Activated naive CD4-positive, alpha-beta T cell treated with anti-CD3 and anti-CD28 coated beads, Interleukin-2, amount 50 U/mL, for 72 hours (primary cell): Measurements from ENCODE around the gene MTARC2. TPM values are rescaled to one million over a fixed set of nuclear protein-coding genes. Genes with fewer than 3 reads are reported as not detected.

Experiments used
- ATAC-seq, 2 donors: fragments of 150-1000 bp; cut with Tn5 transposase; 2 replicates each; pipeline ENCODE4 v1.10.0; 2021; ENCODE audit warnings: mild to moderate bottlenecking in 2 of 2, moderate library complexity in 2 of 2
- DNase-seq, 2 donors: peaks; one replicate each; pipeline ENCODE4 v3.0.0; 2021 to 2022; ENCODE audit warnings: low spot score in 2 of 2
- H3K27ac Mint-ChIP-seq, 2 donors: one replicate each; pipeline ENCODE4 v1.8.0; 2022; ENCODE audit warnings: mild to moderate bottlenecking in 2 of 2, mixed read lengths in 2 of 2
- H3K36me3 Mint-ChIP-seq, 2 donors: one replicate each; pipeline ENCODE4 v1.8.0; 2022; ENCODE audit warnings: mixed read lengths in 2 of 2
- H3K9me3 Mint-ChIP-seq, 2 donors: one replicate each; pipeline ENCODE4 v1.8.0; 2022; ENCODE audit warnings: mixed read lengths in 2 of 2
- total RNA-seq, 2 donors: library from RNA; stranded (reverse); gene quantifications; one replicate each; pipeline ENCODE4 v1.2.3, GENCODE V29; 2022

The MTARC2 gene
- total RNA-seq, 2 donors from 2014 or later, result not detected

DNA sequence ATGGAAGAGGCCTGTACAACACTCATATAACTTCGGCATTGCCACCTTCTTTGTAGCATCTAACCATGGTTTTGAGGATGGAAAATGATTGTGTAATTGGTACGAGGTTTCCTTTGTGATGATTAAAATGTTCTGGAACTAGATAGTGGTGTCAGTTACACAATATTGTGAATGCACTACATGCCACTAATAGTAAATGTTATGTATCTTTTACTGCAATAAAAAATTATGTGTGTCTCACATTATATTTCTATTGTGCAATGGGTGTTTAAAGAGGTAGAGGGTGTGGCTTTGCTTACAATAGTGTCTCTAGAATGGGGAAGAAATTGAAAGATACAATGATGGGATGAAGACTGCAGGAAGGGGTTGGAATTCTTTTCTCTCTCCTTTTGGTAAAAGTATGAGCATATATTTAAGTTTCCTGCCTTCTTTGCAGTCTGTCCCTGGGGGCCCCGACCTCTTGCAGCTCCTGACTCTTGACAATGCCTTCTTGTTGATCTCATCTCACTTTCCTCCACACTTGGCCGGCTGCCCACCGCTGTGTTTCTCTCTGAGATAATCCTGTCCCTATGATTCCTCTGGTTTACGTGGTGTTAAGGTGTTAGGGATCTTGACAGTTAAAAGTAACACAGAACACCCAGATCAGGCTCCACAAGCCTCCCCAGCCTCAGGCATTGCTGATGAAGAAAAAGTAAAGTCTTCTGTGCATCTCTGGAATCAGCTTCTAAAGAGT is 77.9 kb downstream of the MTARC2 start:
- no peak overlapping the region for H3K27ac Mint-ChIP-seq
- H3K36me3 Mint-ChIP-seq, result no peaks in the 10 kb centered on the region
- ATAC-seq (no peak), DNase-seq (no peak)
- no peaks in the 10 kb centered on the region for H3K9me3 Mint-ChIP-seq

DNA sequence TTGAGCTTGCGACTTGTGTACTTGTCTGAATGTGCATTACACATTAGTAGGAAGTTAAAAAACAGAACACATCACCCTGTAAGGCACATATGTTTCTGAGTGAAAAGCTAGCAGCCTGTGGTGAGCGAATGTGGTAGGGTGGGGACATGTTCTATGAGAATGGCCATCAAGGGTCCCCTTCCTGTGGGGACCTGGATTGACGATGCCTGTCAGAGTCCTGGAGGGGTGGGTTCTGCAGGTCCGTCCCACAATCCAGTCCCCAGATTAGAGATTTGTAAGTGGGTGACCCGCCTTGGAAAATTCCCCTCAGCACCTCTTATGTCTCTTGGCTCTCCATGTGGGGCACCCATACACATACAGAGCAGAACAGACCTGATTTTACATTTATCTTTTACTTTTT is 78.6 kb downstream of the MTARC2 start:
- Mint-ChIP-seq H3K9me3 (no peaks in the 10 kb centered on the region), H3K36me3 (no peaks in the 10 kb centered on the region), H3K27ac (no peak overlapping the region)
- DNase-seq, result no peak
- ATAC-seq, result no peak

DNA sequence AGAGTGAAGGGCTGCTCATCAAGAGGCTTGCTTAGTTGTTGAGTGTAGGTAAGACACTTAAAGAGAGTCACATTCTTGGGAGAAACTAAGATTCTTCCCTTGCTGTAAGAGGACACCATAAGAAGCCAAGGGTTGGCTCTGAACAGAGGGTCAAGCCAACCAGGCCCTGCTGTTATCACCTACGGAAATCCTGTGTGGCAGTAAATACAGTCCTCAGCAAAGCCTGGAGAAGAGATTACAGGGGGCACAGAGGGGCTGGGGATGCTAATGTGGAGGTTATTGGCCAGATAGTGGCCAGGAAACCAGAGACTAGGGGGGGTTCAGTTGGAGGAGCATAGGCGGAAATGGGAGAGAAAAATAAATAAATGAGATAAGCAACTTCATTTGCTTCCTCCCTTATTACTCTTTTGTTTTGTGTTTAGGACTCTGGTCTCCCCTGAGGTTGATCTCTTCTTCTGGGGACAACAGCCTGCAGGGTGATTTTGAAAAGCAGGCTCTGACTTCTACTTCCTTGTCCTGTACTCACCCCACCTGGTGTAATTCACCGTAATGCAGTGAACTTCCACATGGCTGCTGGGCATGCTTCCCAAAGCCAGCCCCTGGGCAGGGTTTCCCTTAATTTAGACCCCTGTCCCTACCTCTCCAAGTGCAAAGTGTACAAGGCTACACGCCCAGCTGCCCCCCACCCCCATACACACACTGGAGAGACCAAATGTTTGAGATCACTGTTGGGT is 79.5 kb downstream of the MTARC2 start:
- no peaks in the 10 kb centered on the region for H3K36me3 Mint-ChIP-seq
- H3K9me3 Mint-ChIP-seq, result no peaks in the 10 kb centered on the region
- DNase-seq, result no peak
- no peak overlapping the region for H3K27ac Mint-ChIP-seq
- ATAC-seq, result no peak

DNA sequence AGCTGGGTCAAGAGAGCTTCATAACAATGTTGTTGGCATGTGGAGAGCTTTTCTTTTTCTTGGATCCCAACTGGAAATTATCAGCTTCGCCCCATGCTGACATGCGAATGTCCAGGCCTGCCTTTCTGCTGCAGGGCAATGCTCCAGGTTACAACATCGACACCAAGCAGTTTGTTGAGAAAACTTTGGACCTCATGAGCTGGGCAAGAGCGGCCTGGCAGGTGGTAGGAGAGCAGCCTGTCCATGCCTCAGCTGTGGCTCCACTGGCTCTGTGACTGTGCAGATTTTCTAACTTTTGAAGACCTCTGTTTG is 80.0 kb downstream of the MTARC2 start:
- ATAC-seq (no peak), DNase-seq (no peak)
- Mint-ChIP-seq H3K9me3 (no peaks in the 10 kb centered on the region), H3K36me3 (no peaks in the 10 kb centered on the region), H3K27ac (no peak overlapping the region)

DNA sequence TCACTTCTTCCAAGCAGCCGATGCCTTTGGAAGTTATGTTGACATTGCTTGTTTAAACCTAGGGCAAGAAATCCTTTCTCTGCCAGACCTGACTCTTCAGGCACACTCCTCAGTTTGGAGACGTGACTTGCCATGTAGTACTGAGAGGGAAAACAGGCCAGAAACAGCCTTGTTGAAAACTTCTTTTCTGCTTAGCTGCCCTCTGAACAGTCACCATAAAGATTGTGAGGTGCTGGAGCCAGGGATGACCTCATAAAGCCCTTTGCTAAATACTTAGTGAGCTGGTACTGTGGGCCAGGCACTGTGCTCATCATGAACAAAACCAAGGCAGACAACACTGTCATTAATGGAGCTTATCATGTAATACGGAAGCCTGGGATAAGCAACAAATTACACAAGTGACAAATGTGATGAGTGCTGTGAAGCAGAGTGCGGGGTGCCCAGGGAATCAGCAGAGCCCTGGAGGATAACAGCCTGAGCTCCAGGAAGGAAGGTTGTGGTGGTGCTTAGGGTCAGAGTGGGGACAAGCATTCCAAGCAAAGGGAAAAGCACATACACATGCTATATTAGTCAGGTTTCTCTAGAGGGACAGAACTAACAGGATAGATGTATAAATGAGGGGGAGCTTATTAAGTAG is 80.9 kb downstream of the MTARC2 start:
- ATAC-seq (no peak), DNase-seq (no peak)
- no peaks in the 10 kb centered on the region for H3K36me3 Mint-ChIP-seq
- H3K27ac Mint-ChIP-seq, result no peak overlapping the region
- H3K9me3 Mint-ChIP-seq, result no peaks in the 10 kb centered on the region

DNA sequence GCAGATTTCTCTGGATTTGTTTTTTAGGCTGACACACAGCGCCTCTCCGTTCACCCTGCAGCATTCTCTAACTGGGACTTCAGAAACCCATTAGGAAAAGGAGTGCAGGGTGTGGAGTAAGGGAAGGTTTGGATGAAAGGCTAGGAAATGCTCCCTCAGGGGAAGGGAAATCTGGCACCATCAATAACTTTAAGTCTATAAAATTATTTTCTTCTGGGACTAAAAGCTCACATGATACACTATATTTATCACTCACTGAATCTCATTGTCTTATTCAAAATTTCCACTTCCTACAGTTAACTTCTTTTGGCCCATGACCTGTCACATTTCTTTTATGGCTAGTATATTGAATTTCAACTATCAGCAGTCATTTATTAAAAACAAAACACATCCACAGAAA is 85.3 kb downstream of the MTARC2 start:
- no peak for ATAC-seq
- no peaks in the 10 kb centered on the region for H3K36me3 Mint-ChIP-seq

More for the DNA sequence above, 85.3 kb downstream of the MTARC2 start:
- no peak for DNase-seq
- Mint-ChIP-seq H3K9me3 (no peaks in the 10 kb centered on the region), H3K27ac (no peak overlapping the region)

Other genes starting within 250 kb of the MTARC2 start
- gene MARK1, start 220.2 kb upstream of the MTARC2 start, total RNA-seq, result not detected
- gene C1orf115, start 58.0 kb upstream of the MTARC2 start, total RNA-seq, result under 1 TPM; 0.60 to 0.87 TPM
- not detected for gene MTARC1, start 38.6 kb downstream of the MTARC2 start, total RNA-seq
- 1 to 10 TPM in 1 of 2 donors, not detected in 1; 1.9 TPM for gene HLX, start 131.1 kb downstream of the MTARC2 start, total RNA-seq